Measurements from ENCODE around the gene EPAS1. TPM values are rescaled to one million over a fixed set of nuclear protein-coding genes. Genes with fewer than 3 reads are reported as not detected.

EPAS1 gene
- total and polyA plus RNA-seq, 2 of the 8 experiments (the other 6 are each of a cell fraction or from before 2014, with no cell fraction given), result 2.0 to 4.9 TPM

DNA sequence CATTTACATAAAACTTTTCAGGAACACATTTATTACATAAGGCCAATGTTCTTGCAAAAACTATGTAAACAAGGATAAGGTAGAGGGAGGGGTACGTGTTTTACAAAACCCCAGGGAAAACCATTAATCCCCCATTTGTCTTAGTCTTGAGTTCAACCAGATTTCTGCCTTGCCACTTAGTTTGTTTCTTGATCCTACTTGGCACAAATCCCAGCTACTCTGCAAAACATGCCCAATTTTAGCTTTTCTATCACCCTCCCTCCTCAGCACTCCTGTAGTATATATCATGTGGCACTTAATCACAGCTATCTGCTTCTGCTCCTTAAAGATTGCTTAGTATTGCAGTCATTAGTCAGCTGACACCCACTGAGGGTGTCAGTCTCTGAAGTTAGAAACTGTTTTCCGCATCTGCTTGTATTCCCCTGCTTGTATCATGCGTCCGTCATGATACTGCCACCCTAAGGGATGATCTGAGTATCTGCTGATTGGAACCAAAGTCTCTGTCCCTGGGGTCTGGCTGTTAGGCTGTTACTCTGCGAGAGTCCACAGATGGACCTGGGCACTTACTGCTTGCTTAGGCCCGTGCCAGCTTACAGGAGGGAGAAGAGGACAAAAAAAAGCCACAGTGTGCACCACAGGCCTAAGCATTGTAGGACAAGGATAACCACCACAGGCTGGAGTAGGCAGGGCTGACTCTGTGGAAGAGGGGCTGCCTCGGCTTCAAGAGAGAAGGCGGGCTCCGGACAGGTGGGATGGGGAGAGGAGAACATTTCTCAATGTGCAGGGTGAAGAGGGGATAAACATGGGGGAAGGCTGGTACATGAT lies 82.2 kb downstream of the EPAS1 start:
- FAIRE-seq (no peak), DNase-seq (ENCODE audit: low read depth in 1 of 2, low spot score in 2 of 2) (no peak)
- Histone ChIP-seq H2AFZ (ENCODE audit: low read length) (no peak overlapping the region), H3K4ac (replicated peaks; ENCODE audit: insufficient read length, low read depth, low read length) (no peak overlapping the region), H2BK120ac (replicated peaks; ENCODE audit: low read depth, low read length) (no peak overlapping the region), H4K5ac (ENCODE audit: insufficient read length, low read depth, low read length) (no peak overlapping the region), H3K23ac (ENCODE audit: insufficient read length) (no peak overlapping the region), H3K18ac (ENCODE audit: extremely low read depth, low read length) (no peak overlapping the region), H3K9me3 (ENCODE audit: insufficient read depth in 2 of 2, low read depth in 1 of 2, low read length in 1 of 2) (no peaks in the 10 kb centered on the region), H3K56ac (replicated peaks; ENCODE audit: insufficient read length, low read depth, low read length) (no peak overlapping the region), H2BK15ac (ENCODE audit: low read length) (no peak overlapping the region), H3K23me2 (ENCODE audit: low read depth, low read length) (no peaks in the 10 kb centered on the region), H3K79me2 (ENCODE audit: control insufficient read depth in 1 of 2, insufficient read depth in 2 of 2, low read length in 2 of 2) (no peaks in the 10 kb centered on the region), H2BK5ac (ENCODE audit: low read depth, low read length) (no peak overlapping the region), H3K27me3 (replicated peaks in 1 of 4; ENCODE audit: control insufficient read depth in 3 of 4, extremely low read depth in 1 of 4, insufficient read depth in 3 of 4, low read length in 3 of 4) (no peaks in the 10 kb centered on the region; a peak in 1 of 7 replicates), H3K36me3 (ENCODE audit: control insufficient read depth in 2 of 4, insufficient read depth in 4 of 4, low read length in 3 of 4) (no peaks in the 10 kb centered on the region), H3K4me2 (ENCODE audit: insufficient read depth in 1 of 2, low read depth in 2 of 2, low read length in 2 of 2) (no peak overlapping the region), H3K9ac (replicated peaks in 1 of 4; ENCODE audit: extremely low read depth in 1 of 4, low read depth in 3 of 4, low read length in 3 of 4) (no peak overlapping the region), H3K14ac (ENCODE audit: insufficient read length) (no peak overlapping the region), H3K4me3 (ENCODE audit: extremely low read depth in 1 of 4, insufficient read depth in 2 of 4, low read depth in 3 of 4, low read length in 4 of 4) (no peak overlapping the region), H3K79me1 (ENCODE audit: low read depth, low read length) (no peaks in the 10 kb centered on the region), H4K20me1 (replicated peaks in 1 of 2; ENCODE audit: control insufficient read depth in 1 of 2, insufficient read depth in 2 of 2, low read length in 2 of 2) (peaks cover 0 to 2% of the 10 kb centered on the region in 2 experiments), H4K8ac (ENCODE audit: extremely low read depth, insufficient read depth, low read length) (no peak overlapping the region), H3K4me1 (replicated peaks in 1 of 4; ENCODE audit: control insufficient read depth in 3 of 4, insufficient read depth in 4 of 4, low read length in 3 of 4) (no peaks in the 10 kb centered on the region), H4K91ac (replicated peaks; ENCODE audit: insufficient read length, low read length) (no peak overlapping the region), H2AK5ac (ENCODE audit: low read depth, low read length) (no peak overlapping the region), H2BK12ac (ENCODE audit: low read depth, low read length) (no peak overlapping the region), H2BK20ac (ENCODE audit: low read length) (no peak overlapping the region), H3K27ac (ENCODE audit: low read depth, low read length) (no peak overlapping the region)
- WGBS, 2 experiments (ENCODE audit: extremely low coverage in 1 of 2, insufficient coverage in 1 of 2, insufficient read length in 1 of 2, insufficient replicate concordance in 2 of 2, low coverage in 1 of 2, low lambda C conversion rate in 2 of 2, missing lambda C conversion rate in 1 of 2), result 93% methylated on average over 9 of the region's 9 CpGs; no CpG with 5 or more reads in 1 of the 2 experiments
- ChIA-PET CTCF (ENCODE audit: partially characterized antibody) (interaction anchor here (1.0 to 6.5 kb wide), 4 partner anchors 10 to 269 kb away, joined by 3 to 43 read pairs (median 4); no protein-coding TSS in a partner anchor), POLR2A (ENCODE audit: partially characterized antibody) (no interaction called here)
- no peak for TF ChIP-seq RFX5 (IDR thresholded peaks at IDR 0.05; ENCODE audit: borderline replicate concordance, low read depth, low read length)
- TF ChIP-seq HDAC6 (IDR thresholded peaks at IDR 0.05; ENCODE audit: low read depth, low read length), result no peak
- TF ChIP-seq YY1 (IDR thresholded peaks at IDR 0.05; ENCODE audit: low read depth, low read length), result no peak
- TF ChIP-seq RNF2 (IDR thresholded peaks at IDR 0.05; ENCODE audit: borderline replicate concordance, low read depth, low read length, missing control alignments, poor library complexity, severe bottlenecking), result no peak
- TF ChIP-seq SIRT6 (IDR thresholded peaks at IDR 0.05; ENCODE audit: low read length), result no peak
- TF ChIP-seq SRF (IDR thresholded peaks at IDR 0.05; ENCODE audit: low read depth, low read length), result no peak
- TF ChIP-seq SIN3A (conservative IDR thresholded peaks at IDR 0.05 in 1 of 2, IDR thresholded peaks at IDR 0.05 in 1 of 2; ENCODE audit: low read depth in 1 of 2, low read length in 2 of 2), result no peak
- no peak for TF ChIP-seq CTBP2 (IDR thresholded peaks at IDR 0.05; ENCODE audit: borderline replicate concordance, insufficient read depth, insufficient read length, low read length)
